Osteocyte (in vitro differentiated cells): ENCODE data around the gene NKAIN2. TPM values are rescaled to one million over a fixed set of nuclear protein-coding genes. Genes with fewer than 3 reads are reported as not detected.
A peak's percentile ranks its signal among the peaks of the same experiment; 100 is the strongest.

Source experiments
- DNase-seq: peaks from one replicate; pipeline ENCODE4 v3.0.0; 2021; ENCODE audit warnings: mixed read lengths; ENCODE audit not compliant: unreplicated experiment; ENCODE audit errors: extremely low spot score
- H3K27ac Mint-ChIP-seq: one replicate; pipeline ENCODE4 v1.8.0; 2021; ENCODE audit warnings: mild to moderate bottlenecking, mixed read lengths; ENCODE audit not compliant: unreplicated experiment
- H3K27me3 Mint-ChIP-seq: one replicate; pipeline ENCODE4 v1.8.0; 2021; ENCODE audit warnings: mixed read lengths; ENCODE audit not compliant: unreplicated experiment
- H3K36me3 Mint-ChIP-seq: one replicate; pipeline ENCODE4 v1.8.0; 2021; ENCODE audit warnings: mixed read lengths; ENCODE audit not compliant: unreplicated experiment
- H3K4me1 Mint-ChIP-seq: one replicate; pipeline ENCODE4 v1.8.0; 2021; ENCODE audit warnings: mixed read lengths; ENCODE audit not compliant: unreplicated experiment
- H3K4me3 Mint-ChIP-seq: one replicate; pipeline ENCODE4 v1.8.0; 2021; ENCODE audit warnings: mild to moderate bottlenecking, moderate library complexity, mixed read lengths; ENCODE audit not compliant: unreplicated experiment
- H3K9me3 Mint-ChIP-seq: one replicate; pipeline ENCODE4 v1.8.0; 2021; ENCODE audit warnings: mixed read lengths; ENCODE audit not compliant: unreplicated experiment
- CTCF ChIP-seq: fragments of 200-600 bp; sonication (generic); IDR thresholded peaks from 2 replicates; pipeline ENCODE4 v1.5.0; 2021; ENCODE audit warnings: antibody characterized with exemption, mild to moderate bottlenecking, moderate library complexity
- total RNA-seq: library from RNA; stranded (reverse); gene quantifications from 2 replicates; pipeline ENCODE4 v1.2.1, GENCODE V29; 2021

NKAIN2 gene
- total RNA-seq, 1 donor from 2014 or later = 17.8 TPM

- no peaks in the 10 kb centered on the region for H3K9me3 Mint-ChIP-seq
- no peak for DNase-seq
- no peak overlapping the region for H3K4me3 Mint-ChIP-seq
- no peaks in the 10 kb centered on the region for H3K27me3 Mint-ChIP-seq
- no peak overlapping the region for H3K27ac Mint-ChIP-seq
- H3K4me1 Mint-ChIP-seq = peaks cover 11% of the 10 kb centered on the region
- H3K36me3 Mint-ChIP-seq = no peaks in the 10 kb centered on the region
- no peak for TF ChIP-seq CTCF
These were observed 219.0 kb downstream of the NKAIN2 start for GRCh38 chr6:124022641-124023040.

GRCh38 chr6:124026694-124027093, 223.0 kb downstream of the NKAIN2 start:
- no peaks in the 10 kb centered on the region for H3K27me3 Mint-ChIP-seq
- H3K36me3 Mint-ChIP-seq = no peaks in the 10 kb centered on the region
- H3K27ac Mint-ChIP-seq = no peak overlapping the region
- H3K9me3 Mint-ChIP-seq = peaks cover 4% of the 10 kb centered on the region
- H3K4me1 Mint-ChIP-seq = peaks cover 26% of the 10 kb centered on the region
- no peak overlapping the region for H3K4me3 Mint-ChIP-seq
- DNase-seq = no peak
- no peak for TF ChIP-seq CTCF

- H3K27ac Mint-ChIP-seq = peak overlapping the region; percentile 75
These were observed 223.7 kb downstream of the NKAIN2 start for GRCh38 chr6:124027392-124027791.

GRCh38 chr6:124028117-124028516, 224.5 kb downstream of the NKAIN2 start:
- no peak overlapping the region for H3K4me3 Mint-ChIP-seq
- H3K36me3 Mint-ChIP-seq = no peaks in the 10 kb centered on the region
- H3K27me3 Mint-ChIP-seq = no peaks in the 10 kb centered on the region
- peaks cover 4% of the 10 kb centered on the region for H3K9me3 Mint-ChIP-seq
- H3K4me1 Mint-ChIP-seq = peaks cover 26% of the 10 kb centered on the region
- DNase-seq = no peak
- peak overlapping the region; percentile 75 for H3K27ac Mint-ChIP-seq
- no peak for TF ChIP-seq CTCF

More at GRCh38 chr6:124027392-124027791, 223.7 kb downstream of the NKAIN2 start:
- TF ChIP-seq CTCF = no peak
- no peak overlapping the region for H3K4me3 Mint-ChIP-seq
- no peaks in the 10 kb centered on the region for H3K36me3 Mint-ChIP-seq
- peaks cover 26% of the 10 kb centered on the region for H3K4me1 Mint-ChIP-seq
- no peak for DNase-seq
- no peaks in the 10 kb centered on the region for H3K27me3 Mint-ChIP-seq
- peaks cover 4% of the 10 kb centered on the region for H3K9me3 Mint-ChIP-seq

- Mint-ChIP-seq H3K9me3 (peaks cover 7% of the 10 kb centered on the region), H3K27me3 (no peaks in the 10 kb centered on the region), H3K27ac (no peak overlapping the region), H3K36me3 (no peaks in the 10 kb centered on the region), H3K4me1 (peaks cover 26% of the 10 kb centered on the region), H3K4me3 (no peak overlapping the region)
- DNase-seq = no peak
- TF ChIP-seq CTCF = no peak
These were observed 225.9 kb downstream of the NKAIN2 start for GRCh38 chr6:124029567-124029966.
